Liver (tissue), 9 donors: ENCODE measurements around the gene TMSB15C. TPM values are rescaled to one million over a fixed set of nuclear protein-coding genes. Genes with fewer than 3 reads are reported as not detected.

Experiments used
- DNase-seq: peaks from one replicate; pipeline ENCODE4 v3.0.0-alpha.2; 2017; ENCODE audit warnings: low spot score
- H3K27ac ChIP-seq, 2 donors: one replicate each; pipeline ENCODE4 v1.7.0; 2013; ENCODE audit warnings: inconsistent platforms in 2 of 2, low read length in 2 of 2, control low read depth in 1 of 2, low read depth in 1 of 2, mild to moderate bottlenecking in 1 of 2
- H3K27me3 ChIP-seq, 4 donors: one replicate each; pipeline versions ENCODE4 v1.6.1 to v1.7.0; 2013; ENCODE audit warnings: low read length in 3 of 4, inconsistent platforms in 1 of 4, mild to moderate bottlenecking in 1 of 4, moderate library complexity in 1 of 4; ENCODE audit not compliant: control insufficient read depth in 4 of 4, insufficient read depth in 4 of 4
- H3K36me3 ChIP-seq, 4 donors: one replicate each; pipeline versions ENCODE4 v1.6.1 to v1.7.0; 2013; ENCODE audit warnings: low read length in 3 of 4, mild to moderate bottlenecking in 3 of 4, low read depth in 1 of 4, moderate library complexity in 1 of 4; ENCODE audit not compliant: control insufficient read depth in 4 of 4, insufficient read depth in 3 of 4
- H3K4me1 ChIP-seq, 4 donors: one replicate each; pipeline versions ENCODE4 v1.6.1 to v1.7.0; 2013; ENCODE audit warnings: low read length in 3 of 4, mild to moderate bottlenecking in 3 of 4, moderate library complexity in 1 of 4; ENCODE audit not compliant: control insufficient read depth in 4 of 4, insufficient read depth in 4 of 4
- H3K4me3 ChIP-seq, 3 donors: one replicate each; pipeline versions ENCODE4 v1.6.1 to v1.7.0; 2013; ENCODE audit warnings: low read length in 3 of 3, control low read depth in 1 of 3, low read depth in 1 of 3, mild to moderate bottlenecking in 1 of 3
- H3K9ac ChIP-seq, 2 donors: one replicate each; pipeline ENCODE4 v1.7.0; 2013; ENCODE audit warnings: low read length in 2 of 2, mild to moderate bottlenecking in 2 of 2, moderate library complexity in 2 of 2, control low read depth in 1 of 2, low read depth in 1 of 2
- H3K9me3 ChIP-seq, 4 donors: one replicate each; pipeline versions ENCODE4 v1.6.1 to v1.7.0; 2013; ENCODE audit warnings: low read length in 3 of 4; ENCODE audit not compliant: control insufficient read depth in 4 of 4
- JUND ChIP-seq, 2 donors: IDR thresholded peaks; 2 replicates each; pipeline ENCODE4 v1.6.1; 2016; ENCODE audit warnings: antibody characterized with exemption in 2 of 2
- RXRA ChIP-seq, 2 donors: IDR thresholded peaks; 2 replicates each; pipeline ENCODE4 v1.6.1; 2017 to 2018; ENCODE audit warnings: antibody characterized with exemption in 2 of 2, mild to moderate bottlenecking in 1 of 2
- WGBS: extraction: QIAGEN DNeasy Blood & Tissue Kit; methylation state at CpG from one replicate; pipeline ENCODE4 v1.1.7; 2013; 5-methylcytosine and 5-hydroxymethylcytosine counted together
- polyA plus RNA-seq, 2 donors: library from polyadenylated mRNA; stranded (reverse) in 1 of 2; unstranded in 1 of 2; fragments of 200-250 nt in 1 of 2; fragments of >200 nt in 1 of 2; fragmentation: Nextera tagmentation in 1 of 2; extraction: Ambion mirVana in 1 of 2; gene quantifications; one replicate each; pipeline versions ENCODE4 v1.2.1 to v1.2.3, GENCODE V29; 2013 to 2015
- total RNA-seq, 2 donors: library from RNA; depleted of rRNA; stranded (reverse); fragments of >200 nt; gene quantifications; one replicate each; pipeline ENCODE4 v1.2.3, GENCODE V29; 2014
- donor health status: healthy.
- donor health status: healthy.
- donor health status: healthy.
- donor health status: healthy.
- donor health status: healthy.

The TMSB15C gene
- total and polyA plus RNA-seq, 4 donors: 0.17 to 0.23 TPM; not detected in 2

GRCh38 chrX:104039689-104040505, 36.1 kb downstream of the TMSB15C start, which contains the start of gene H2BW2:
Gene H2BW2, plus strand, starts transcription at chrX:104039956. Its CDS starts 39 bp downstream, at chrX:104039995.
- Histone ChIP-seq H3K9me3 (no peaks in the 10 kb centered on the region), H3K4me1 (no peaks in the 10 kb centered on the region), H3K4me3 (no peak within 1 kb of the TSS), H3K36me3 (no peaks in the 10 kb centered on the region), H3K9ac (no peak within 1 kb of the TSS), H3K27me3 (no peaks in the 10 kb centered on the region), H3K27ac (no peak within 1 kb of the TSS)
- WGBS: 92% methylated on average over 39 of the region's 39 CpGs
- no peak for DNase-seq
- no peak for TF ChIP-seq JUND (IDR thresholded peaks at IDR 0.05)
- TF ChIP-seq RXRA (IDR thresholded peaks at IDR 0.05): no peak

Other genes with a start within 250 kb of the TMSB15C start
- gene RAB9B, start 244.0 kb downstream of the TMSB15C start, total RNA-seq: under 1 TPM; 0.33 to 0.51 TPM
- gene RAB9B, start 244.0 kb downstream of the TMSB15C start, polyA plus RNA-seq: under 1 TPM; 0.07 to 0.12 TPM
- gene TMSB15B, start 113.6 kb downstream of the TMSB15C start, total RNA-seq: under 1 TPM; 0.08 to 0.79 TPM
- gene TMSB15B, start 113.6 kb downstream of the TMSB15C start, polyA plus RNA-seq: under 1 TPM; 0.07 to 0.42 TPM
- gene H2BW1, start 62.5 kb downstream of the TMSB15C start, total RNA-seq: not detected
- gene H2BW1, start 62.5 kb downstream of the TMSB15C start, polyA plus RNA-seq: not detected
- gene H2BW2, start 36.3 kb downstream of the TMSB15C start, total RNA-seq: not detected
- not detected for gene H2BW2, start 36.3 kb downstream of the TMSB15C start, polyA plus RNA-seq
- gene ZCCHC18, start 36.3 kb upstream of the TMSB15C start, total RNA-seq: under 1 TPM; 0.09 to 0.25 TPM
- gene ZCCHC18, start 36.3 kb upstream of the TMSB15C start, polyA plus RNA-seq: under 1 TPM in 1 of 2 donors, not detected in 1; 0.05 TPM
- 1 to 10 TPM; 7.9 to 8.5 TPM for gene SLC25A53, start 80.8 kb upstream of the TMSB15C start, total RNA-seq
- 1 to 10 TPM; 2.8 to 6.3 TPM for gene SLC25A53, start 80.8 kb upstream of the TMSB15C start, polyA plus RNA-seq
- 10 to 100 TPM; 11.8 to 13.6 TPM for gene FAM199X, start 90.2 kb upstream of the TMSB15C start, total RNA-seq
- gene FAM199X, start 90.2 kb upstream of the TMSB15C start, polyA plus RNA-seq: 1 to 10 TPM; 3.9 to 4.0 TPM
- gene ESX1, start 178.7 kb upstream of the TMSB15C start, total RNA-seq: not detected
- gene ESX1, start 178.7 kb upstream of the TMSB15C start, polyA plus RNA-seq: not detected